Measurements from ENCODE around the gene PDP2.
A peak's percentile ranks its signal among the peaks of the same experiment; 100 is the strongest.
"Not testable (repeated sequence)": the region's sequence is repeated elsewhere in the genome, so short reads cannot be mapped to it uniquely, and the experiment has no call there.

PDP2 gene

GRCh38 chr16:66856184-66856730 lies 24.1 kb upstream of the PDP2 start:
- no peak for FAIRE-seq

- FAIRE-seq, result no peak
These were observed 23.5 kb upstream of the PDP2 start for GRCh38 chr16:66856801-66857200.

GRCh38 chr16:66857437-66857836 lies 22.9 kb upstream of the PDP2 start:
- no peak for FAIRE-seq

- FAIRE-seq, result no peak
These were observed 21.4 kb upstream of the PDP2 start for GRCh38 chr16:66858740-66859396.

GRCh38 chr16:66859397-66860068 lies 20.8 kb upstream of the PDP2 start:
- no peak for FAIRE-seq

GRCh38 chr16:66862023-66862520 lies 18.2 kb upstream of the PDP2 start:
- FAIRE-seq, result no peak

GRCh38 chr16:66863707-66864106 lies 16.6 kb upstream of the PDP2 start:
- FAIRE-seq, result no peak

- FAIRE-seq, result no peak
These were observed 10.9 kb upstream of the PDP2 start for GRCh38 chr16:66869424-66869823.

- not testable (repeated sequence) for FAIRE-seq
These were observed 9.0 kb upstream of the PDP2 start for GRCh38 chr16:66871363-66871762.

GRCh38 chr16:66871840-66872239 lies 8.5 kb upstream of the PDP2 start:
- no peak for FAIRE-seq

- FAIRE-seq, result no peak
These were observed 7.8 kb upstream of the PDP2 start for GRCh38 chr16:66872559-66872942.

GRCh38 chr16:66872943-66873684 lies 7.2 kb upstream of the PDP2 start:
- peak; percentile 66 for FAIRE-seq

GRCh38 chr16:66873685-66874055 lies 6.6 kb upstream of the PDP2 start:
- FAIRE-seq, result no peak

GRCh38 chr16:66874079-66874775 lies 6.1 kb upstream of the PDP2 start:
- FAIRE-seq, result no peak

- FAIRE-seq, result no peak
These were observed 2.2 kb upstream of the PDP2 start for GRCh38 chr16:66878067-66878466.

GRCh38 chr16:66881014-66881417 lies 701 bp downstream of the PDP2 start:
- no peak for FAIRE-seq

- no peak for FAIRE-seq
These were observed 1.2 kb downstream of the PDP2 start for GRCh38 chr16:66881560-66881959.

GRCh38 chr16:66881964-66882508 lies 1.7 kb downstream of the PDP2 start:
- no peak for FAIRE-seq

- no peak for FAIRE-seq
These were observed 2.4 kb downstream of the PDP2 start for GRCh38 chr16:66882702-66883101.

GRCh38 chr16:66885491-66885890 lies 5.2 kb downstream of the PDP2 start:
- FAIRE-seq, result no peak

GRCh38 chr16:66886321-66886720 lies 6.0 kb downstream of the PDP2 start:
- FAIRE-seq, result no peak

GRCh38 chr16:66886914-66887313 lies 6.6 kb downstream of the PDP2 start:
- FAIRE-seq, result no peak
